H1 (cell line): ENCODE data around the gene HTR3C. TPM values are rescaled to one million over a fixed set of nuclear protein-coding genes. Genes with fewer than 3 reads are reported as not detected.

ENCODE experiments used
- CTCF ChIA-PET: fragments of 300-600 bp; sonication (Branson Sonifier 250); formaldehyde crosslinking; loops from one replicate; lab custom pipeline; 2021; ENCODE audit not compliant: partially characterized antibody; lab: Charles Lee
- POLR2A ChIA-PET: fragments of 300-600 bp; sonication (Branson Sonifier 250); formaldehyde crosslinking; loops from one replicate; lab custom pipeline; 2021; ENCODE audit warnings: inconsistent platforms; ENCODE audit not compliant: partially characterized antibody; lab: Charles Lee
- DNase-seq, 2 experiments: peaks; one replicate each; pipeline versions ENCODE4 v3.0.0 to v3.0.0-alpha.2; 2010 to 2022; ENCODE audit warnings: low spot score in 2 of 2, low read depth in 1 of 2, mixed read lengths in 1 of 2
- FAIRE-seq: peaks from 2 replicates; lab custom pipeline; 2011; peaks lifted over from hg19 to GRCh38; lab: Jason Lieb, UNC
- H2AFZ ChIP-seq: 2 replicates; pipeline ENCODE4 v1.8.1; 2012; ENCODE audit warnings: low read length, inconsistent platforms
- H2AK5ac ChIP-seq: 2 replicates; pipeline ENCODE4 v1.6.1; 2013; ENCODE audit warnings: low read depth, low read length
- H2BK120ac ChIP-seq: replicated peaks from 2 replicates; pipeline ENCODE3; 2013; ENCODE audit warnings: low read depth, low read length, inconsistent platforms
- H2BK12ac ChIP-seq: 2 replicates; pipeline ENCODE4 v1.6.1; 2013; ENCODE audit warnings: low read depth, low read length
- H2BK15ac ChIP-seq: 2 replicates; pipeline ENCODE4 v1.6.1; 2013; ENCODE audit warnings: low read length
- H2BK20ac ChIP-seq: 2 replicates; pipeline ENCODE4 v1.6.1; 2013; ENCODE audit warnings: low read length
- H2BK5ac ChIP-seq: 2 replicates; pipeline ENCODE4 v1.6.1; 2013; ENCODE audit warnings: low read depth, low read length
- H3K14ac ChIP-seq: 2 replicates; pipeline ENCODE4 v1.6.1; 2013; ENCODE audit warnings: inconsistent platforms; ENCODE audit not compliant: insufficient read length
- H3K18ac ChIP-seq: 2 replicates; pipeline ENCODE4 v1.6.1; 2013; ENCODE audit warnings: low read length; ENCODE audit errors: extremely low read depth
- H3K23ac ChIP-seq: 2 replicates; pipeline ENCODE4 v1.6.1; 2013; ENCODE audit warnings: inconsistent platforms; ENCODE audit not compliant: insufficient read length
- H3K23me2 ChIP-seq: 2 replicates; pipeline ENCODE4 v1.6.1; 2013; ENCODE audit warnings: low read depth, low read length
- H3K27ac ChIP-seq: 2 replicates; pipeline ENCODE4 v1.6.1; 2011; ENCODE audit warnings: low read depth, low read length, inconsistent platforms
- H3K27me3 ChIP-seq, 4 experiments: replicated peaks in 1 of 4; 1 replicate in 1 of 4; 2 replicates in 3 of 4; pipeline versions ENCODE4 v1.6.1 to v1.8.1; 2011 to 2013; ENCODE audit warnings: low read length in 3 of 4, mild to moderate bottlenecking in 3 of 4, inconsistent platforms in 2 of 4, mixed read lengths in 2 of 4, moderate library complexity in 1 of 4; ENCODE audit not compliant: control insufficient read depth in 3 of 4, insufficient read depth in 3 of 4; ENCODE audit errors: extremely low read depth in 1 of 4
- H3K36me3 ChIP-seq, 4 experiments: 2 replicates each; pipeline versions ENCODE4 v1.6.1 to v1.8.1; 2011 to 2013; ENCODE audit warnings: mild to moderate bottlenecking in 4 of 4, low read length in 3 of 4, moderate library complexity in 2 of 4, control low read depth in 1 of 4, inconsistent platforms in 1 of 4; ENCODE audit not compliant: insufficient read depth in 4 of 4, control insufficient read depth in 2 of 4
- H3K4ac ChIP-seq: replicated peaks from 2 replicates; pipeline ENCODE3; 2013; ENCODE audit warnings: low read length, low read depth, mixed read lengths, inconsistent platforms; ENCODE audit not compliant: insufficient read length
- H3K4me1 ChIP-seq, 4 experiments: replicated peaks in 1 of 4; 1 replicate in 1 of 4; 2 replicates in 3 of 4; pipeline versions ENCODE4 v1.6.1 to v1.8.1; 2011 to 2013; ENCODE audit warnings: low read length in 3 of 4, inconsistent platforms in 2 of 4, mixed read lengths in 1 of 4; ENCODE audit not compliant: insufficient read depth in 4 of 4, control insufficient read depth in 3 of 4
- H3K4me2 ChIP-seq, 2 experiments: 2 replicates each; pipeline versions ENCODE4 v1.6.1 to v1.8.1; 2011 to 2013; ENCODE audit warnings: low read depth in 2 of 2, low read length in 2 of 2, control low read depth in 1 of 2, inconsistent platforms in 1 of 2, mild to moderate bottlenecking in 1 of 2; ENCODE audit not compliant: insufficient read depth in 1 of 2
- H3K4me3 ChIP-seq, 4 experiments: fragments of 200-600, 300-600 bp in 1 of 4; sonication (generic), shearing (Covaris generic), sonication (Bioruptor Twin) in 1 of 4; 2 replicates each; pipeline versions ENCODE4 v1.5.1 to v1.8.1; 2011 to 2016; ENCODE audit warnings: low read length in 4 of 4, low read depth in 3 of 4, control low read depth in 2 of 4, inconsistent platforms in 2 of 4, mild to moderate bottlenecking in 2 of 4, mixed read lengths in 1 of 4, moderate library complexity in 1 of 4; ENCODE audit not compliant: insufficient read depth in 2 of 4; ENCODE audit errors: extremely low read depth in 1 of 4
- H3K56ac ChIP-seq: replicated peaks from 2 replicates; pipeline ENCODE3; 2013; ENCODE audit warnings: low read depth, mild to moderate bottlenecking, mixed read lengths, low read length, inconsistent platforms; ENCODE audit not compliant: insufficient read length
- H3K79me1 ChIP-seq: 2 replicates; pipeline ENCODE4 v1.6.1; 2013; ENCODE audit warnings: low read depth, low read length, control low read depth
- H3K79me2 ChIP-seq, 2 experiments: 2 replicates each; pipeline versions ENCODE4 v1.6.1 to v1.8.1; 2012 to 2013; ENCODE audit warnings: low read length in 2 of 2, mild to moderate bottlenecking in 2 of 2, inconsistent platforms in 1 of 2; ENCODE audit not compliant: insufficient read depth in 2 of 2, control insufficient read depth in 1 of 2
- H3K9ac ChIP-seq, 4 experiments: replicated peaks in 1 of 4; 1 replicate in 1 of 4; 2 replicates in 3 of 4; pipeline versions ENCODE4 v1.6.1 to v1.8.1; 2011 to 2013; ENCODE audit warnings: low read depth in 3 of 4, low read length in 3 of 4, control low read depth in 2 of 4, mild to moderate bottlenecking in 2 of 4, moderate library complexity in 2 of 4, inconsistent platforms in 1 of 4; ENCODE audit errors: extremely low read depth in 1 of 4
- H3K9me3 ChIP-seq, 2 experiments: 2 replicates each; pipeline versions ENCODE4 v1.6.1 to v1.8.1; 2012 to 2013; ENCODE audit warnings: mild to moderate bottlenecking in 2 of 2, moderate library complexity in 2 of 2, control low read depth in 1 of 2, inconsistent platforms in 1 of 2, low read depth in 1 of 2, low read length in 1 of 2, mixed read lengths in 1 of 2; ENCODE audit not compliant: insufficient read depth in 2 of 2
- H4K20me1 ChIP-seq, 2 experiments: replicated peaks in 1 of 2; 2 replicates each; pipeline versions ENCODE3 to v1.8.1; 2011 to 2013; ENCODE audit warnings: inconsistent platforms in 2 of 2, low read length in 2 of 2, mild to moderate bottlenecking in 1 of 2; ENCODE audit not compliant: insufficient read depth in 2 of 2, control insufficient read depth in 1 of 2
- H4K5ac ChIP-seq: 2 replicates; pipeline ENCODE4 v1.6.1; 2013; ENCODE audit warnings: low read length, low read depth, mixed read lengths, inconsistent platforms; ENCODE audit not compliant: insufficient read length
- H4K8ac ChIP-seq: 2 replicates; pipeline ENCODE4 v1.8.0; 2013; ENCODE audit warnings: mild to moderate bottlenecking, moderate library complexity, low read length, inconsistent platforms; ENCODE audit not compliant: insufficient read depth; ENCODE audit errors: extremely low read depth
- H4K91ac ChIP-seq: replicated peaks from 2 replicates; pipeline ENCODE3; 2013; ENCODE audit warnings: low read length, mixed read lengths, inconsistent platforms; ENCODE audit not compliant: insufficient read length
- CHD2 ChIP-seq: IDR thresholded peaks from 2 replicates; pipeline ENCODE4 v1.6.1; 2012; ENCODE audit warnings: low read length, improper control_type of control experiment
- EZH2 ChIP-seq: fragments of 200-600 bp; sonication (generic); IDR thresholded peaks from 2 replicates; pipeline ENCODE4 v1.7.1; 2012; ENCODE audit warnings: low read depth, mild to moderate bottlenecking, moderate library complexity, low read length, inconsistent platforms; ENCODE audit not compliant: severe bottlenecking
- GABPA ChIP-seq: IDR thresholded peaks from 2 replicates; pipeline ENCODE4 v1.6.1; 2011; ENCODE audit warnings: mild to moderate bottlenecking, low read length, moderate library complexity, borderline replicate concordance; ENCODE audit not compliant: insufficient read depth
- HDAC2 ChIP-seq, 2 experiments: fragments of 300-600 bp in 1 of 2; sonication (generic) in 1 of 2; IDR thresholded peaks; 2 replicates each; pipeline ENCODE4 v1.6.1; 2011 to 2012; ENCODE audit warnings: low read depth in 2 of 2, low read length in 2 of 2, mild to moderate bottlenecking in 2 of 2, moderate library complexity in 2 of 2, borderline replicate concordance in 1 of 2, inconsistent platforms in 1 of 2
- HDAC6 ChIP-seq: IDR thresholded peaks from one replicate; pipeline ENCODE4 v1.7.1; 2012; ENCODE audit warnings: low read depth, mild to moderate bottlenecking, inconsistent platforms, low read length, moderate library complexity
- KDM4A ChIP-seq: IDR thresholded peaks from one replicate; pipeline ENCODE4 v1.7.1; 2012; ENCODE audit warnings: low read depth, mild to moderate bottlenecking, moderate library complexity, low read length, inconsistent platforms; ENCODE audit not compliant: severe bottlenecking
- MAFK ChIP-seq: IDR thresholded peaks from 2 replicates; pipeline ENCODE4 v1.6.1; 2012; ENCODE audit warnings: low read depth, mild to moderate bottlenecking, improper control_type of control experiment, low read length
- SIN3A ChIP-seq, 2 experiments: IDR thresholded peaks in 1 of 2; conservative IDR thresholded peaks in 1 of 2; 2 replicates each; pipeline ENCODE4 v1.6.1; 2011 to 2012; ENCODE audit warnings: low read length in 2 of 2, improper control_type of control experiment in 1 of 2, low read depth in 1 of 2, mild to moderate bottlenecking in 1 of 2
- SIRT6 ChIP-seq: IDR thresholded peaks from one replicate; pipeline ENCODE4 v1.7.1; 2012; ENCODE audit warnings: low read length, inconsistent platforms
- SP1 ChIP-seq: IDR thresholded peaks from 2 replicates; pipeline ENCODE4 v1.6.1; 2011; ENCODE audit warnings: low read depth, low read length
- SP2 ChIP-seq: IDR thresholded peaks from 2 replicates; pipeline ENCODE4 v1.6.1; 2012; ENCODE audit warnings: mild to moderate bottlenecking, low read length, inconsistent platforms
- SP4 ChIP-seq: IDR thresholded peaks from 2 replicates; pipeline ENCODE4 v1.6.1; 2012; ENCODE audit warnings: low read length, inconsistent platforms
- SRF ChIP-seq: IDR thresholded peaks from 2 replicates; pipeline ENCODE4 v1.6.1; 2011; ENCODE audit warnings: mild to moderate bottlenecking, low read depth, low read length, moderate library complexity
- SUZ12 ChIP-seq: fragments of 200-600 bp; sonication (generic); IDR thresholded peaks from 2 replicates; pipeline ENCODE4 v1.6.1; 2012; ENCODE audit warnings: mild to moderate bottlenecking, inconsistent platforms, low read length, moderate library complexity, mixed read lengths
- WGBS, 2 experiments: shearing (Covaris generic) in 1 of 2; methylation state at CpG; one replicate each; pipeline versions ENCODE4 v1.1.6 to v1.1.7; 2013 to 2015; ENCODE audit warnings: low lambda C conversion rate in 2 of 2, mixed read lengths in 2 of 2, inconsistent platforms in 1 of 2, low coverage in 1 of 2, missing lambda C conversion rate in 1 of 2; ENCODE audit not compliant: insufficient replicate concordance in 2 of 2, insufficient coverage in 1 of 2, insufficient read length in 1 of 2; ENCODE audit errors: extremely low coverage in 1 of 2, missing lambda C conversion rate in 1 of 2; 5-methylcytosine and 5-hydroxymethylcytosine counted together
- polyA plus RNA-seq, 7 experiments: library from polyadenylated mRNA; depleted of rRNA in 3 of 7; stranded (reverse) in 5 of 7; unstranded in 2 of 7; fragments of >200 nt in 5 of 7; fragments of 200-250 nt in 2 of 7; gene quantifications; 1 replicate in 5 of 7; 2 replicates in 1 of 7; 4 replicates in 1 of 7; pipeline versions ENCODE4 v1.2.1 to v1.2.3, GENCODE V29; 2011 to 2013; ENCODE audit warnings: missing spikeins in 2 of 7, mixed read lengths in 2 of 7
- total RNA-seq: library from RNA; stranded (reverse); fragmentation: NEBNext Ultra II Directional; extraction: Animal tissue kit (Norgen Biotek cat#: 25700); gene quantifications from 2 replicates; pipeline ENCODE4 v1.2.1, GENCODE V29; 2021

Gene HTR3C
- total and polyA plus RNA-seq, 2 of the 8 experiments (the other 6 are each of a cell fraction or from before 2014, with no cell fraction given), result 0.03 TPM; not detected in 1

DNA sequence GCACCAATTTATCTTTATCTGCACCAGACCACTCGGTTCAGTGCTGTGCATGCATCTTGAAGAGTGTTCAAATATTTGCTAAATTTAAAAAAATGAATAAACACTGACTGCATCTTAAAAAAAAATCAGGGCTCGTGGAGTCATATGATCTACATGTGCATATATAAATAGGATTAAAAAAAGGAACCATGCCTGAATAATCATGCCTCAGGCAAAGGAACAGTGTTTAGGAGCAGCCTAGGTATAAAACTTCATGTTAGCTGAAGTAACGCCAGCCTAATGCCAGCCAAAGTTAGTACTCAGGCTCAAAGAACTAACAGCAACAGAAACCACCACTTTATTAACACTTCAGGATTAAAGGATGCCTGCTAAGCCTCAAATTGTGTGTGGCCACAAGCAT lies 44.7 kb upstream of the HTR3C start:
- Histone ChIP-seq H4K20me1 (peaks cover 2 to 3% of the 10 kb centered on the region in 2 experiments), H3K4ac (no peak overlapping the region), H3K4me3 (no peak overlapping the region), H3K56ac (no peak overlapping the region), H3K27me3 (no peaks in the 10 kb centered on the region), H3K14ac (no peak overlapping the region), H3K27ac (no peak overlapping the region), H3K79me1 (no peaks in the 10 kb centered on the region), H3K23me2 (no peaks in the 10 kb centered on the region), H2BK15ac (no peak overlapping the region), H4K8ac (no peak overlapping the region), H2AK5ac (no peak overlapping the region), H4K5ac (no peak overlapping the region), H2AFZ (no peak overlapping the region), H2BK12ac (no peak overlapping the region), H2BK20ac (no peak overlapping the region), H2BK5ac (no peak overlapping the region), H3K18ac (no peak overlapping the region), H3K9me3 (no peaks in the 10 kb centered on the region), H3K4me2 (no peak overlapping the region), H4K91ac (no peak overlapping the region), H2BK120ac (no peak overlapping the region), H3K36me3 (peaks cover 0 to 17% (median 7%) of the 10 kb centered on the region in 4 experiments; a peak in 5 of 8 replicates), H3K9ac (no peak overlapping the region), H3K4me1 (no peaks in the 10 kb centered on the region; a peak in 1 of 7 replicates), H3K23ac (no peak overlapping the region), H3K79me2 (peaks cover 0 to 6% of the 10 kb centered on the region in 2 experiments; a peak in 1 of 4 replicates)
- ChIA-PET POLR2A (no interaction called here), CTCF (interaction anchor here (1.0 to 3.5 kb wide), 7 partner anchors 8 to 113 kb away, joined by 3 to 14 read pairs (median 4); partner anchors contain the start of gene ABCC5)
- WGBS, 2 experiments, result 62% methylated on average over 3 of the region's 3 CpGs; no CpG with 5 or more reads in 1 of the 2 experiments
- FAIRE-seq (no peak), DNase-seq (no peak)
- TF ChIP-seq MAFK (no peak), SUZ12 (no peak), SIRT6 (no peak), KDM4A (no peak), SP2 (no peak), EZH2 (no peak), GABPA (no peak), HDAC2 (IDR thresholded peaks at IDR 0.05; ENCODE audit: borderline replicate concordance in 1 of 2, low read depth in 2 of 2, low read length in 2 of 2) (no peak), SP1 (no peak), SP4 (no peak), HDAC6 (no peak), SIN3A (conservative IDR thresholded peaks at IDR 0.05 in 1 of 2, IDR thresholded peaks at IDR 0.05 in 1 of 2; ENCODE audit: low read depth in 1 of 2, low read length in 2 of 2) (no peak), SRF (no peak), CHD2 (no peak)
